PC-3 (cell line): ENCODE results near the gene DNAH14. TPM values are rescaled to one million over a fixed set of nuclear protein-coding genes. Genes with fewer than 3 reads are reported as not detected.
"Not testable (repeated sequence)": the region's sequence is repeated elsewhere in the genome, so short reads cannot be mapped to it uniquely, and the experiment has no call there.

Experiments used
- ATAC-seq: fragments of 200-7000 bp; cut with Tn5 transposase; 2 replicates; pipeline ENCODE4 v1.9.1; 2020; ENCODE audit warnings: mild to moderate bottlenecking, moderate library complexity
- BruUV-seq: library from RNA; stranded (reverse); fragments of 400-500 nt; replicated peaks from 2 replicates; lab custom pipeline; 2021; lab: Mats Ljungman, UMichigan
- CTCF ChIA-PET: fragments of 300-600 bp; sonication (Branson Sonifier 250); formaldehyde crosslinking; loops from one replicate; lab custom pipeline; 2022; ENCODE audit warnings: antibody characterized with exemption; lab: Charles Lee
- POLR2A ChIA-PET: fragments of 300-600 bp; sonication (Branson Sonifier 250); formaldehyde crosslinking; loops from one replicate; lab custom pipeline; 2022; ENCODE audit warnings: antibody characterized with exemption; ENCODE audit not compliant: unreplicated experiment; lab: Charles Lee
- DNase-seq: peaks from one replicate; pipeline ENCODE4 v3.0.0-alpha.2; 2015
- H2AFZ ChIP-seq: fragments of 300-600 bp; sonication (generic); 2 replicates; pipeline ENCODE4 v1.6.0; 2016; ENCODE audit warnings: antibody characterized with exemption, low read length
- H3F3A ChIP-seq: fragments of 300-600 bp; sonication (generic); one replicate; pipeline ENCODE4 v1.6.0; 2017; ENCODE audit warnings: antibody characterized with exemption, low read length, control low read depth, mild to moderate bottlenecking; ENCODE audit not compliant: unreplicated experiment
- H3K27ac ChIP-seq: fragments of 300-600 bp; sonication (generic); 2 replicates; pipeline ENCODE4 v1.5.1; 2016; ENCODE audit warnings: mild to moderate bottlenecking, low read length
- H3K27me3 ChIP-seq: fragments of 300-600 bp; sonication (generic); 2 replicates; pipeline ENCODE4 v1.6.1; 2016; ENCODE audit warnings: low read length, mixed read lengths
- H3K36me3 ChIP-seq: fragments of 300-600 bp; sonication (generic); 2 replicates; pipeline ENCODE4 v1.6.1; 2016; ENCODE audit warnings: low read depth, mixed run types, low read length, mixed read lengths
- H3K4me1 ChIP-seq: fragments of 300-600 bp; sonication (generic); 2 replicates; pipeline ENCODE4 v1.5.1; 2016; ENCODE audit warnings: low read length; ENCODE audit not compliant: insufficient read depth
- H3K4me2 ChIP-seq: fragments of 300-600 bp; sonication (generic); 2 replicates; pipeline ENCODE4 v1.6.0; 2016; ENCODE audit warnings: low read length
- H3K4me3 ChIP-seq: fragments of 300-600 bp; sonication (generic); 2 replicates; pipeline ENCODE4 v1.5.1; 2016; ENCODE audit warnings: mild to moderate bottlenecking, low read length, mixed read lengths
- H3K79me2 ChIP-seq: fragments of 300-600 bp; sonication (generic); 2 replicates; pipeline ENCODE4 v1.6.1; 2017; ENCODE audit warnings: low read length, mixed read lengths
- H3K9ac ChIP-seq: fragments of 300-600 bp; sonication (generic); 2 replicates; pipeline ENCODE4 v1.6.0; 2016; ENCODE audit warnings: mild to moderate bottlenecking, low read length
- H3K9me2 ChIP-seq: fragments of 300-600 bp; sonication (generic); replicated peaks from 2 replicates; pipeline ENCODE4 v1.6.1; 2016; ENCODE audit warnings: mixed run types, low read length, mixed read lengths
- H3K9me3 ChIP-seq: fragments of 300-600 bp; sonication (generic); 2 replicates; pipeline ENCODE4 v1.6.1; 2016; ENCODE audit warnings: low read length, mixed read lengths
- H4K20me1 ChIP-seq: fragments of 300-600 bp; sonication (generic); 2 replicates; pipeline ENCODE4 v1.6.1; 2016; ENCODE audit warnings: low read length, mixed read lengths
- EZH2 ChIP-seq: fragments of 300-600 bp; sonication (generic); IDR thresholded peaks from one replicate; pipeline ENCODE4 v1.6.1; 2017; ENCODE audit warnings: antibody characterized with exemption, mild to moderate bottlenecking, low read length; ENCODE audit not compliant: unreplicated experiment
- EZH2phosphoT487 ChIP-seq: fragments of 300-600 bp; sonication (generic); IDR thresholded peaks from 2 replicates; pipeline ENCODE4 v1.6.1; 2018; ENCODE audit warnings: mild to moderate bottlenecking, antibody characterized with exemption, low read length, borderline replicate concordance
- intact Hi-C: fragments of 100-400 bp; cut with micrococcal nuclease; formaldehyde crosslinking; loops from 2 replicates; pipeline ENCODE4 v1.9.0; 2023
- total RNA-seq: library from RNA; depleted of rRNA; stranded (reverse); fragments of >200 nt; gene quantifications from 2 replicates; pipeline ENCODE4 v1.2.3, GENCODE V29; 2014
- TF ChIP-seq, protein P1 (sequence below): fragments of 300-600 bp; sonication (generic); conservative IDR thresholded peaks from 2 replicates; pipeline ENCODE4 v1.5.1; 2017; ENCODE audit warnings: antibody characterized with exemption, low read depth, mild to moderate bottlenecking, low read length

DNAH14 gene
- total RNA-seq, 1 experiment from 2014 or later = 42.8 TPM

DNA sequence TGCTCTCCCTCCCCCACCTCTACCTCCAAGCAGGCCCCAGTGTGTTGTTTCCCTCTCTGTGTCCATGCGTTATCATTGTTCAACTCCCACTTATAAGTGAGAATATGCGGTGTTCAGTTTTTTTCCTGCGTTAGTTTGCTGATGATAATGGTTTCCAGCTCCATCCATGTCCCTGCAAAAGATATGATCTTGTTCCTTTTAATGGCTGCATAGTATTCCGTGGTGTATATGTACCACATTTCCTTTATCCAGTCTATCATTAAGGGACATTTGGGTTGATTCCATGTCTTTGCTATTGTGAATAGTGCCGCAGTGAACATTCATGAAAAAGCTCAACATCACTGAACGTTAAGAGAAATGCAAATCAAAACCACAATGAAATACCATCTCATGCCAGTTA is 58.6 kb downstream of the DNAH14 start:
- H3F3A ChIP-seq = no peaks in the 10 kb centered on the region
- no TSS peak for BruUV-seq
- H3K27ac ChIP-seq = no peak overlapping the region
- TF ChIP-seq EZH2 (no peak), EZH2phosphoT487 (no peak)
- TF ChIP-seq, protein P1, sequence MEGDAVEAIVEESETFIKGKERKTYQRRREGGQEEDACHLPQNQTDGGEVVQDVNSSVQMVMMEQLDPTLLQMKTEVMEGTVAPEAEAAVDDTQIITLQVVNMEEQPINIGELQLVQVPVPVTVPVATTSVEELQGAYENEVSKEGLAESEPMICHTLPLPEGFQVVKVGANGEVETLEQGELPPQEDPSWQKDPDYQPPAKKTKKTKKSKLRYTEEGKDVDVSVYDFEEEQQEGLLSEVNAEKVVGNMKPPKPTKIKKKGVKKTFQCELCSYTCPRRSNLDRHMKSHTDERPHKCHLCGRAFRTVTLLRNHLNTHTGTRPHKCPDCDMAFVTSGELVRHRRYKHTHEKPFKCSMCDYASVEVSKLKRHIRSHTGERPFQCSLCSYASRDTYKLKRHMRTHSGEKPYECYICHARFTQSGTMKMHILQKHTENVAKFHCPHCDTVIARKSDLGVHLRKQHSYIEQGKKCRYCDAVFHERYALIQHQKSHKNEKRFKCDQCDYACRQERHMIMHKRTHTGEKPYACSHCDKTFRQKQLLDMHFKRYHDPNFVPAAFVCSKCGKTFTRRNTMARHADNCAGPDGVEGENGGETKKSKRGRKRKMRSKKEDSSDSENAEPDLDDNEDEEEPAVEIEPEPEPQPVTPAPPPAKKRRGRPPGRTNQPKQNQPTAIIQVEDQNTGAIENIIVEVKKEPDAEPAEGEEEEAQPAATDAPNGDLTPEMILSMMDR = no peak
- H3K9me3 ChIP-seq = no peaks in the 10 kb centered on the region
- H3K9me2 ChIP-seq = no peaks in the 10 kb centered on the region
- intact Hi-C loops = no loop called here
- H3K4me2 ChIP-seq = no peak overlapping the region
- H3K79me2 ChIP-seq = no peaks in the 10 kb centered on the region
- 0 out of 2 replicates have a peak, but pooled peaks cover 4% of the 10 kb centered on the region for H3K36me3 ChIP-seq
- ATAC-seq (no peak), DNase-seq (no peak)
- H2AFZ ChIP-seq = no peak overlapping the region
- no peaks in the 10 kb centered on the region for H3K27me3 ChIP-seq
- no peaks in the 10 kb centered on the region for H4K20me1 ChIP-seq
- H3K4me3 ChIP-seq = no peak overlapping the region
- ChIA-PET POLR2A (no interaction called here), CTCF (no interaction called here)
- H3K4me1 ChIP-seq = no peaks in the 10 kb centered on the region
- no peak overlapping the region for H3K9ac ChIP-seq

DNA sequence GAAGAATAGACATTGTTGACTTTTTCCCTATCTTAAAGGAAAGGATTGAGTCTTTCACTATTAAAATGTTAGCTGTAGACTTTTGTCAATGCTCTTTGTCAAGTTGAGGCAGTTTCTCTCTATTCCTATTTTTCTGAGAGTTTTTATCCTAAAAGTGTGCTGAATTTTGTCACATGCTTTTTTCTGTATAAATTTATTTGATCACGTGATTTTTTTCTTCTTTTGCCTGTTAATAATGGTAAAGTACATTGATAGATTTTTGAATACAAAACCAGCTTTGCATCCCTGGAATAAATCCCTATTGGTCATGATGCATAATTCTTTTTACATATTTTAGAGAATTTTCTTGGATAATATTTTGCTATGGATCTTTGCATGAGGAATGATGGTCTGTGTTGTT is 60.1 kb downstream of the DNAH14 start:
- ChIA-PET POLR2A (no interaction called here), CTCF (no interaction called here)
- no peaks in the 10 kb centered on the region for H3K9me2 ChIP-seq
- H3K27me3 ChIP-seq = no peaks in the 10 kb centered on the region
- no peaks in the 10 kb centered on the region for H3K9me3 ChIP-seq
- BruUV-seq = no TSS peak
- TF ChIP-seq, protein P1 = no peak
- TF ChIP-seq EZH2phosphoT487 = no peak
- no peak for TF ChIP-seq EZH2
- H3K4me1 ChIP-seq = no peaks in the 10 kb centered on the region
- no peaks in the 10 kb centered on the region for H3K79me2 ChIP-seq
- no peak overlapping the region for H3K9ac ChIP-seq
- DNase-seq (no peak), ATAC-seq (no peak)
- H2AFZ ChIP-seq = no peak overlapping the region
- H3K27ac ChIP-seq = no peak overlapping the region
- 0 out of 2 replicates have a peak, but pooled peaks cover 4% of the 10 kb centered on the region for H3K36me3 ChIP-seq
- intact Hi-C loops = no loop called here
- H3K4me2 ChIP-seq = no peak overlapping the region
- no peak overlapping the region for H3K4me3 ChIP-seq
- no peaks in the 10 kb centered on the region for H3F3A ChIP-seq
- H4K20me1 ChIP-seq = no peaks in the 10 kb centered on the region

DNA sequence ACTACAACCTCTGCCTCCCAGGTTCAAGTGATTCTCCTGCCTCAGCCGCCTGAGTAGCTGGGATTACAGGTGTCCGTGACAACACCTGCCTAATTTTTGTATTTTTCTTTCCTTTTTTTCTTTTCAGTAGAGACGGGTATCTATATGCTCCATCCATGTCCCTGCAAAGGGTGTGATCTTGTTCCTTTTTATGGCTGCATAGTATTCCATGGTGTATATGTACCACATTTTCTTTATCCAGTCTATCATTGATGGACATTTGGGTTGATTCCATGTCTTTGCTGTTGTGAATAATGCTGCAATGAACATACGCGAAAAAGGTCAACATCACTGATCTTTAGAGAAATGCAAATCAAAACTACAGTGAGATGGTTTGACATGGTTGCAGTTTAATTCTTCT is 62.1 kb downstream of the DNAH14 start:
- H3K27ac ChIP-seq, POLR2A ChIA-PET, H3K4me3 ChIP-seq, H3K4me2 ChIP-seq, H4K20me1 ChIP-seq, H3K79me2 ChIP-seq, H3K9ac ChIP-seq, H3F3A ChIP-seq, H2AFZ ChIP-seq, H3K27me3 ChIP-seq, intact Hi-C loops, H3K36me3 ChIP-seq, BruUV-seq, ATAC-seq, DNase-seq, H3K9me3 ChIP-seq, H3K9me2 ChIP-seq, H3K4me1 ChIP-seq, CTCF ChIA-PET: not testable (repeated sequence)
